Measurements from ENCODE around the gene P2RX7. TPM values are rescaled to one million over a fixed set of nuclear protein-coding genes. Genes with fewer than 3 reads are reported as not detected.

Gene P2RX7
- total RNA-seq (10 to 100 TPM; 11.6 to 25.6 TPM), polyA plus RNA-seq (ENCODE audit: insufficient read length in 6 of 6) (1 to 10 TPM; 1.5 to 2.6 (median 2.0) TPM)
- long read RNA-seq, donor 1 = 0 reads
- long read RNA-seq, donor 2 = 0 reads
- long read RNA-seq, donor 3 = 0 reads
- long read RNA-seq, donor 4, full-length matches to known transcripts = 3 of 10 reads
- long read RNA-seq, donor 4, partial matches to known transcripts = 4 of 10 reads
- long read RNA-seq, donor 4, other reads (novel, unspliced or antisense) = 3 of 10 reads
- long read RNA-seq, donor 5, partial matches to known transcripts = 0 of 1 reads
- long read RNA-seq, donor 5, other reads (novel, unspliced or antisense) = 0 of 1 reads
- long read RNA-seq, donor 6, partial matches to known transcripts = 154 of 176 reads
- long read RNA-seq, donor 6, other reads (novel, unspliced or antisense) = 22 of 176 reads
- long read RNA-seq, donor 7 = 0 reads
- long read RNA-seq, donor 8 = 0 reads
- long read RNA-seq, donor 9 = 0 reads
- long read RNA-seq, donor 10, full-length matches to known transcripts = 9 of 17 reads
- long read RNA-seq, donor 10, partial matches to known transcripts = 4 of 17 reads
- long read RNA-seq, donor 10, other reads (novel, unspliced or antisense) = 4 of 17 reads
- long read RNA-seq, donor 11, full-length matches to known transcripts = 1 of 12 reads
- long read RNA-seq, donor 11, partial matches to known transcripts = 11 of 12 reads
- long read RNA-seq, donor 11, other reads (novel, unspliced or antisense) = 0 of 12 reads
- long read RNA-seq, donor 12 = 0 reads

DNA sequence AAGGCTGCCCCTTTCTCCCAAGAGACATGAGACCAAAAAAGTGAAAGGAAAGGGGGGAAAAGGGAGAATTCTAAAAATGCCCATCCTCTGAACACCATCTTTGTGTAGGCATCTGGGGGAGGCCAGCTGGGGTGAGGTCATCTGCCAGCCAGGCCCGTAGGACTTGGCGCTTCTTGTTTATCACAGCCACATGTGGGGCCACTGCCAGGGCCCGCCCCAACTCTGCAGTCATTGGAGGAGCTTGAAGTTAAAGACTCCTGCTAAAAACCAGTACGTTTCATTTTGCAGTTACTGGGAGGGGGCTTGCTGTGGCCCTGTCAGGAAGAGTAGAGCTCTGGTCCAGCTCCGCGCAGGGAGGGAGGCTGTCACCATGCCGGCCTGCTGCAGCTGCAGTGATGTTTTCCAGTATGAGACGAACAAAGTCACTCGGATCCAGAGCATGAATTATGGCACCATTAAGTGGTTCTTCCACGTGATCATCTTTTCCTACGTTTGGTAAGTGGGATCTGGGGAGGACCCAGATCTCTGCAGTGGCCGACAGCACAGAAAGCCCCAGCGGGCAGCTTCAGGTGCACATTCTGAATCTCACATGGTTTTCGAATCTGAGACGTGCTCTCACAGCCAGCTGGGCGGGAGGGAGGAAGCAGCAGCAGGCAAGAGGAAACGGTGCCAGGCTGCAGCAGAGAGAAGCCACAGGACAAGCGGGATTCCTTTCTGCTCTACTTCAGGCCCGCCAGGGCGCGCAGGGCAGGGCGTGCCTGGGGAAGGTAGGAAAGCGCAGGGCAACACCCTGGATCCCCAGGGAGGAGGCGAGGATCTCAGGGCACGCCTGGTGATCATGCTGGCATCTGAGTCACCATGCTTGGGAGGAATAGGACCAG, at the start of gene P2RX7:
P2RX7 (plus strand) TSS at position 276 of the 881 bp plus-strand sequence; CDS start at position 371, 95 bp downstream.
- intact Hi-C loops (cut with DNase I) = no loop called here
- no peaks in the 10 kb centered on the region for H3K9me3 ChIP-seq
- H3K4me3 ChIP-seq = peak within 1 kb of the TSS; percentile 38 to 54
- ATAC-seq (peak; percentile 70), DNase-seq (peak; percentile 38 to 91 (median 69))
- peak within 1 kb of the TSS; percentile 65 to 85 for H3K27ac ChIP-seq
- TF ChIP-seq, protein P1, sequence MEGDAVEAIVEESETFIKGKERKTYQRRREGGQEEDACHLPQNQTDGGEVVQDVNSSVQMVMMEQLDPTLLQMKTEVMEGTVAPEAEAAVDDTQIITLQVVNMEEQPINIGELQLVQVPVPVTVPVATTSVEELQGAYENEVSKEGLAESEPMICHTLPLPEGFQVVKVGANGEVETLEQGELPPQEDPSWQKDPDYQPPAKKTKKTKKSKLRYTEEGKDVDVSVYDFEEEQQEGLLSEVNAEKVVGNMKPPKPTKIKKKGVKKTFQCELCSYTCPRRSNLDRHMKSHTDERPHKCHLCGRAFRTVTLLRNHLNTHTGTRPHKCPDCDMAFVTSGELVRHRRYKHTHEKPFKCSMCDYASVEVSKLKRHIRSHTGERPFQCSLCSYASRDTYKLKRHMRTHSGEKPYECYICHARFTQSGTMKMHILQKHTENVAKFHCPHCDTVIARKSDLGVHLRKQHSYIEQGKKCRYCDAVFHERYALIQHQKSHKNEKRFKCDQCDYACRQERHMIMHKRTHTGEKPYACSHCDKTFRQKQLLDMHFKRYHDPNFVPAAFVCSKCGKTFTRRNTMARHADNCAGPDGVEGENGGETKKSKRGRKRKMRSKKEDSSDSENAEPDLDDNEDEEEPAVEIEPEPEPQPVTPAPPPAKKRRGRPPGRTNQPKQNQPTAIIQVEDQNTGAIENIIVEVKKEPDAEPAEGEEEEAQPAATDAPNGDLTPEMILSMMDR (IDR thresholded peaks at IDR 0.05) = no peak
- H3K4me1 ChIP-seq = peaks cover 15 to 57% of the 10 kb centered on the region in 2 donors
- H3K36me3 ChIP-seq = no peaks in the 10 kb centered on the region
- no peaks in the 10 kb centered on the region for H3K27me3 ChIP-seq

DNA sequence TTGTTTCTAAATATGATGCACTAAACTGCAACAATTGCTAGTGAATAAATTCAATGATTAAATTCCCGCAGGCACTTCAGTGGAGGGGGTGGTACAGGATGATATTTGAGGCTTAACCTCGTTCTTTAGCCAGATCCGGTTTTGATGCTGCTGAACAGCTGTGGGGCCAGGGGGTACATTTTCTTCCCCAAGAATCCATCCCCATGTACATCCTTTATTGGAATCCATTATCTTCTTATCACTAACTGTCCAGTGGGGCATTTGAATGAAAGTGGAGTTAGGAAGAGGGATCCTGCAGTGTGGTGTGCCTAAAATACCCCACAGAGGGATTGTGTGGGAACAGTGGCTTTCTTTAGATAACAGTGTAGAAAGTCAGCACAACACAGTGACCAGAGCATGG, 48.4 kb upstream of the P2RX7 start:
- intact Hi-C loops (cut with DNase I) = no loop called here
- no peak for ATAC-seq
- peaks cover 0 to 9% of the 10 kb centered on the region in 2 donors for H3K4me1 ChIP-seq
- no peak overlapping the region for H3K27ac ChIP-seq
- H3K9me3 ChIP-seq = no peaks in the 10 kb centered on the region
- no peak for DNase-seq
- H3K36me3 ChIP-seq = no peaks in the 10 kb centered on the region
- H3K27me3 ChIP-seq = no peaks in the 10 kb centered on the region
- TF ChIP-seq, protein P1 (IDR thresholded peaks at IDR 0.05) = no peak
- H3K4me3 ChIP-seq = no peak overlapping the region

DNA sequence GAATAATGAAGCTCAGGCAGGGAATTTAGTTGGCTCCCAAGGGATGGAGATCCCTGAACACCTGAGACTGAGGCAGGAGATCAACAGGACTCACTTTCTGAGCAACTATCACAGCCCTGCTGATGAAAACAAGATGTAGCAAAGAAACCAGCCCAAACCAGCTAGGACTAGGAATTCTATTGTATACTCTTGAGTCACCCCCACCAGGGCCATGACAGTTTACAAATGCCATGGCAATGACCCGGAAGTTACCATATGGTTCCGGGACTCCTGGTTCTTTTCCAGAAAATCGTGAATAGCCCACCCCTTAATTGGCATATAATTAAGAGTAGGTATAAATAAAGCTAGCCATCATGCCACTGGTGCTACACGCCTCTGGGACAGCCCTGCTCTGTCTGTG, 47.6 kb upstream of the P2RX7 start:
- Histone ChIP-seq H3K4me3 (no peak overlapping the region), H3K36me3 (no peaks in the 10 kb centered on the region), H3K27me3 (no peaks in the 10 kb centered on the region), H3K27ac (no peak overlapping the region), H3K9me3 (no peaks in the 10 kb centered on the region), H3K4me1 (peaks cover 0 to 9% of the 10 kb centered on the region in 2 donors)
- no peak for ATAC-seq
- intact Hi-C loops (cut with DNase I) = no loop called here
- TF ChIP-seq, protein P1 (IDR thresholded peaks at IDR 0.05) = no peak
- DNase-seq = no peak

DNA sequence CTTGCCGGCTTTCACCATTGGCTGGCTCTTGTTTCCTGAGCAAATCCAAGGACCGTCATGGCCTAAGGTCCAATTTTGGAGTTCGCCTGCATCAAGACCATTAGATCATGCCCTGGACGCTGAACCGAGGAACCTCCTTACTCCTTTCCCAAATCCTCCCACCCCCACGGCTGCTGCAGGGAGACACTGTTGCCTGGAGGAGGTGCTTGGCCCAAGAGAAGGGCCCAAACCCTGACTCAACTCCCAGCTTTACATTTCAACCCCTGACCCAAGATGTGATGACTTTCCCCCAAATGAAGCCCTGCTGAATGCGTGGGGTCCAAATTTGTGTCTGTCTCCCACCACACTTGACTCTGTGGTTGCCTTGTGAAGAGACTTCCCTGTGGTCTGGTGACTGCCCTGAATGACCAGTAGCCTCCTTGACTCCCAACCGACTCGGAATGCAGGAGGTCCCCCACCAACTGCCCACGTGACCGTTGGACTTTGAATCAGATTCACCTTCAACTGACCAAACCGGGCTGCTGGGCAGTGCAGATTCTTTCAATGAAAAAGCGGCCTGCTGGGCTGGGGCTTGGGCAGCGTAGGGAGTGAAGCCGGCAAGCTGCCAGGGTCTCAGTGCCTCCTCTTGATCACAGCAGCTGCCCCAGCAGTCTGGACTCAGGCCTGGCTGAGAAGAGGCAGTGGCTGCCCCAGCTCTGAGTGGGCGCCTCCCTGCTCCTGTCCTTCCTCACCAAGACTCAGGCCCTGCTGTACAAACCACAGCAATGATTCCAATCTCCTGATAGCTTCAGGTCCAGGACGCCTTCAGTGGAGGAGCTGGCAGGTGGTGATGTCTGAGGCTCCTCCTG, 46.9 kb upstream of the P2RX7 start:
- no peak for ATAC-seq
- intact Hi-C loops (cut with DNase I) = no loop called here
- peaks cover 0 to 9% of the 10 kb centered on the region in 2 donors for H3K4me1 ChIP-seq

More for the DNA sequence above, 46.9 kb upstream of the P2RX7 start:
- Histone ChIP-seq H3K27ac (no peak overlapping the region), H3K9me3 (no peaks in the 10 kb centered on the region), H3K27me3 (no peaks in the 10 kb centered on the region), H3K4me3 (no peak overlapping the region), H3K36me3 (no peaks in the 10 kb centered on the region)
- TF ChIP-seq, protein P1 (IDR thresholded peaks at IDR 0.05) = no peak
- DNase-seq = no peak

Measured in left lung (tissue), 14 donors.